T-helper 17 cell (primary cell): ENCODE measurements around the gene ITGA11. TPM values are rescaled to one million over a fixed set of nuclear protein-coding genes. Genes with fewer than 3 reads are reported as not detected.

Experiments used
- ATAC-seq: fragments of 150-1000 bp; cut with Tn5 transposase; 2 replicates; pipeline ENCODE4 v1.10.0; 2021; ENCODE audit warnings: mild to moderate bottlenecking, moderate library complexity
- DNase-seq, 3 donors: peaks; one replicate each; pipeline versions ENCODE4 v3.0.0 to v3.0.0-alpha.2; 2020 to 2021
- H3K9me3 ChIP-seq: one replicate; pipeline ENCODE4 v1.7.0; 2013; ENCODE audit warnings: low read length, mild to moderate bottlenecking; ENCODE audit not compliant: control insufficient read depth, poor library complexity, severe bottlenecking
- H3K27ac Mint-ChIP-seq: one replicate; pipeline ENCODE4 v1.8.0; 2022; ENCODE audit warnings: mild to moderate bottlenecking, moderate library complexity, mixed read lengths
- H3K27me3 Mint-ChIP-seq: one replicate; pipeline ENCODE4 v1.8.0; 2022; ENCODE audit warnings: mixed read lengths
- H3K36me3 Mint-ChIP-seq: one replicate; pipeline ENCODE4 v1.8.0; 2022; ENCODE audit warnings: low read depth, mixed read lengths
- H3K4me1 Mint-ChIP-seq: one replicate; pipeline ENCODE4 v1.8.0; 2022; ENCODE audit warnings: mild to moderate bottlenecking, mixed read lengths
- H3K4me3 Mint-ChIP-seq: one replicate; pipeline ENCODE4 v1.8.0; 2022; ENCODE audit warnings: mild to moderate bottlenecking, moderate library complexity, mixed read lengths
- total RNA-seq, 4 donors: library from RNA in 2 of 4; stranded (reverse) in 2 of 4; gene quantifications; one replicate each; pipeline ENCODE4 v1.2.3 and lab custom pipeline; 2022 to 2026

ITGA11 gene
- total RNA-seq (under 1 TPM in 1 of 2 donors, not detected in 1; 0.17 TPM), total RNA-seq (lab: John Stamatoyannopoulos, UW) (0 reads per million in 2 donors)

GRCh38 chr15:68431792-68432401 lies at the start of gene ITGA11:
Gene ITGA11, minus strand, starts transcription at chr15:68432163. Its CDS starts 97 bp downstream, at chr15:68432066.
- H3K4me3 Mint-ChIP-seq: peak within 1 kb of the TSS; percentile 31
- no peak for DNase-seq
- peaks cover 4% of the 10 kb centered on the region for H3K36me3 Mint-ChIP-seq
- peaks cover 4% of the 10 kb centered on the region for H3K4me1 Mint-ChIP-seq
- no peak for ATAC-seq
- H3K27ac Mint-ChIP-seq: no peak within 1 kb of the TSS
- no peaks in the 10 kb centered on the region for H3K9me3 ChIP-seq
- H3K27me3 Mint-ChIP-seq: peaks cover 71% of the 10 kb centered on the region

GRCh38 chr15:68481321-68481720 lies 49.4 kb upstream of the ITGA11 start:
- no peaks in the 10 kb centered on the region for H3K9me3 ChIP-seq
- Mint-ChIP-seq H3K4me1 (peaks cover 10% of the 10 kb centered on the region), H3K27ac (no peak overlapping the region), H3K36me3 (peaks cover 3% of the 10 kb centered on the region), H3K27me3 (peaks cover 74% of the 10 kb centered on the region), H3K4me3 (no peak overlapping the region)
- no peak for DNase-seq
- no peak for ATAC-seq

GRCh38 chr15:68480296-68480695 lies 48.3 kb upstream of the ITGA11 start:
- no peaks in the 10 kb centered on the region for H3K9me3 ChIP-seq
- no peak overlapping the region for H3K27ac Mint-ChIP-seq
- ATAC-seq: no peak

GRCh38 chr15:68479870-68480269 lies 47.9 kb upstream of the ITGA11 start:
- ATAC-seq (no peak), DNase-seq (no peak)
- peaks cover 3% of the 10 kb centered on the region for H3K36me3 Mint-ChIP-seq

More at GRCh38 chr15:68480296-68480695, 48.3 kb upstream of the ITGA11 start:
- Mint-ChIP-seq H3K27me3 (peaks cover 63% of the 10 kb centered on the region), H3K4me1 (peaks cover 4% of the 10 kb centered on the region), H3K4me3 (no peak overlapping the region), H3K36me3 (peaks cover 3% of the 10 kb centered on the region)
- DNase-seq: no peak

GRCh38 chr15:68479406-68479805 lies 47.4 kb upstream of the ITGA11 start:
- Mint-ChIP-seq H3K36me3 (peaks cover 3% of the 10 kb centered on the region), H3K4me1 (peaks cover 4% of the 10 kb centered on the region), H3K27me3 (peaks cover 54% of the 10 kb centered on the region), H3K4me3 (no peak overlapping the region), H3K27ac (no peak overlapping the region)
- no peaks in the 10 kb centered on the region for H3K9me3 ChIP-seq
- no peak for ATAC-seq
- no peak for DNase-seq

More at GRCh38 chr15:68479870-68480269, 47.9 kb upstream of the ITGA11 start:
- H3K9me3 ChIP-seq: no peaks in the 10 kb centered on the region
- Mint-ChIP-seq H3K27ac (no peak overlapping the region), H3K4me3 (no peak overlapping the region), H3K27me3 (peaks cover 59% of the 10 kb centered on the region), H3K4me1 (peaks cover 4% of the 10 kb centered on the region)

- H3K4me1 Mint-ChIP-seq: no peaks in the 10 kb centered on the region
- no peak overlapping the region for H3K4me3 Mint-ChIP-seq
- no peaks in the 10 kb centered on the region for H3K36me3 Mint-ChIP-seq
- no peaks in the 10 kb centered on the region for H3K9me3 ChIP-seq
- ATAC-seq: no peak
- H3K27ac Mint-ChIP-seq: no peak overlapping the region
- no peak for DNase-seq
- H3K27me3 Mint-ChIP-seq: peaks cover 50% of the 10 kb centered on the region
Measured at GRCh38 chr15:68478853-68479252, 46.9 kb upstream of the ITGA11 start.

- peaks cover 51% of the 10 kb centered on the region for H3K27me3 Mint-ChIP-seq
- no peaks in the 10 kb centered on the region for H3K4me1 Mint-ChIP-seq
- no peaks in the 10 kb centered on the region for H3K36me3 Mint-ChIP-seq
- no peak overlapping the region for H3K27ac Mint-ChIP-seq
- ATAC-seq (no peak), DNase-seq (no peak)
- H3K9me3 ChIP-seq: no peaks in the 10 kb centered on the region
- no peak overlapping the region for H3K4me3 Mint-ChIP-seq
Measured at GRCh38 chr15:68475449-68475848, 43.5 kb upstream of the ITGA11 start.

- H3K9me3 ChIP-seq: no peaks in the 10 kb centered on the region
- ATAC-seq (no peak), DNase-seq (no peak)
- Mint-ChIP-seq H3K27me3 (peaks cover 44% of the 10 kb centered on the region), H3K36me3 (peaks cover 3% of the 10 kb centered on the region), H3K4me1 (no peaks in the 10 kb centered on the region), H3K4me3 (no peak overlapping the region), H3K27ac (no peak overlapping the region)
Measured at GRCh38 chr15:68471541-68471940, 39.6 kb upstream of the ITGA11 start.

- DNase-seq (no peak), ATAC-seq (no peak)
- no peaks in the 10 kb centered on the region for H3K9me3 ChIP-seq
- no peak overlapping the region for H3K27ac Mint-ChIP-seq
- no peaks in the 10 kb centered on the region for H3K4me1 Mint-ChIP-seq
- H3K27me3 Mint-ChIP-seq: peaks cover 43% of the 10 kb centered on the region
- H3K36me3 Mint-ChIP-seq: peaks cover 3% of the 10 kb centered on the region
- H3K4me3 Mint-ChIP-seq: no peak overlapping the region
Measured at GRCh38 chr15:68470976-68471375, 39.0 kb upstream of the ITGA11 start.

- Mint-ChIP-seq H3K36me3 (peaks cover 5% of the 10 kb centered on the region), H3K27ac (no peak overlapping the region), H3K4me1 (no peaks in the 10 kb centered on the region), H3K27me3 (peaks cover 43% of the 10 kb centered on the region), H3K4me3 (no peak overlapping the region)
- no peaks in the 10 kb centered on the region for H3K9me3 ChIP-seq
- no peak for ATAC-seq
- no peak for DNase-seq
Measured at GRCh38 chr15:68470049-68470742, 38.2 kb upstream of the ITGA11 start.

GRCh38 chr15:68469162-68470048 lies 37.4 kb upstream of the ITGA11 start:
- Mint-ChIP-seq H3K27me3 (peaks cover 43% of the 10 kb centered on the region), H3K36me3 (peaks cover 5% of the 10 kb centered on the region), H3K4me3 (no peak overlapping the region), H3K4me1 (no peaks in the 10 kb centered on the region), H3K27ac (peak overlapping the region; percentile 21)
- no peaks in the 10 kb centered on the region for H3K9me3 ChIP-seq
- DNase-seq (no peak), ATAC-seq (no peak)

GRCh38 chr15:68466876-68467275 lies 34.9 kb upstream of the ITGA11 start:
- ATAC-seq: no peak
- no peak for DNase-seq
- Mint-ChIP-seq H3K27me3 (peaks cover 30% of the 10 kb centered on the region), H3K4me1 (no peaks in the 10 kb centered on the region), H3K36me3 (peaks cover 5% of the 10 kb centered on the region), H3K27ac (no peak overlapping the region), H3K4me3 (no peak overlapping the region)
- no peaks in the 10 kb centered on the region for H3K9me3 ChIP-seq
